OCI-M2 (cell line): ENCODE results near the gene INPP5F.

ENCODE experiments used
- DNase-seq: peaks from one replicate; lab custom pipeline; 2025; ENCODE audit not compliant: unreplicated experiment; lab: John Stamatoyannopoulos, UW

INPP5F gene

DNA sequence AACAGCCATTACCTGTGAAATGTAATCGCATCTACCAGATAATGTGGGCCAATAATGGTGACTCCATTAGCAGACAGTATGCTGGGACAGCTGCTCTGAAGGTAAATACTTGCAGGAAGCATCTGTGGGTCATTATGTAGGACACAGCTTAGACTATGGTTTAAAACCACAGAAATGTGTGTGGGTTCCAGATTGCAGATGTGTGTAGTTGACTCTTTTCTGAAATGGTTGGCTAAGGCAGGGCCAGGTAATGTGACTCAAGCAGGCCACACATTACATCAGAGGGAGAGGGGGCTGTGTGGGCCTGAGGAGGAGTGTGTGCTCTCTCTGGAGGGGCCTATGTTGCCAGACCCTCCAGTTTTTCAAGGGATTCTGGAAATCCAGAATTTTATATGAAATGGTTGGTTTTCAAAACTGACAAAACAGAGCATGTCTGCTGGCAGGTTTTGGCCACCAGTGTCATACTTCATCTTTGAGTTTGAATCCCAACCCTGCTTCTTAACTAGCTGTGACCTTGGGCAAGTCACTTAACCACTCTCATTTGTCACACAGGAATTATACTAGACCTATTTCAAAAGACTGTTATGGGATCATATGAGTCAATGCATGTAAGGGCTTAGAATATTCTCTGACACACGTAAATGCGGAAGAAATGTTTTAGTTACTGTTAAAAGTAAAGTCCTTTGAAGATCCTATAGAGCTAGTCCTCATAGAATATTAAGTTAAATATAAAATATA, 82.3 kb downstream of the INPP5F start:
- DNase-seq, result no peak

DNA sequence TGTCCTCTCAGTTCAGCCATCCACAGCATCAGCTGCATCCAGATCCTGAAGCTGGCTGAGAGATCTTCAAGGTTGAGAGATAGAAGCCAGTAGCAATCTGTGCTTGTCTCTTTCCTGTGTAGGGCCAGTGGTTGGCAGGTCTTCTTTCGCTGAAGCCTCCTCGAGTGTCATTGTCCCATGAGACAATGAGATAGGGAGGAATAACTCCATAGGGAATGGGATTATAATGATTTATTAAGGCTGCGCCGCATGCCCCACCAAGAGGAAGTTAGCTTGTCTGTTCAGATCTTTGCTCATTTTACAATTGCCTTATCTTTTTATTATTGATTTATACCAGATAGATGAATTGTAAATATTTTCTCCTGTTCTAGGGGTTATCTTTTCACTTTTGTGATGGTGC, 85.3 kb downstream of the INPP5F start:
- no peak for DNase-seq

DNA sequence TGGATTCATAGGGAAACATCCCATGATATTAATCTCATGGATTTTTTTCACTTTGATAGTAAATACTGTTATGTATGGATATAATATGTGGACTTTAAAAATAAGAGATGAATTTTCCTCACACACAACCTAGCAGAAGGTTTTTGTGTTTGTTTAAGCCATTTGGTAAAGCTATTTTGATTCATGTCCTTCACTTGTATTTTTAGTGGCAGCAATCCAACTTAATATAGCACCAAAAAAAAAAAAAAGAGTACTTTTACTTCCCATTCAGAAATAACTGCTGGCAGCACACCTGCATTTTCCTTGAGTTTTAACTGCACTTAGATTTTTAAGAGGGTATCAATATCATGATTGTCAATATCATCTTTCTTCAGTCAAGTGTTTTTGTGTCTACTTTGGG, 86.8 kb downstream of the INPP5F start:
- DNase-seq, result no peak

GRCh38 chr10:119815671-119816070, 89.8 kb downstream of the INPP5F start:
- DNase-seq, result no peak

GRCh38 chr10:119817991-119818888, 92.4 kb downstream of the INPP5F start:
- DNase-seq, result no peak

GRCh38 chr10:119818889-119819270, 93.0 kb downstream of the INPP5F start:
- DNase-seq, result no peak

DNA sequence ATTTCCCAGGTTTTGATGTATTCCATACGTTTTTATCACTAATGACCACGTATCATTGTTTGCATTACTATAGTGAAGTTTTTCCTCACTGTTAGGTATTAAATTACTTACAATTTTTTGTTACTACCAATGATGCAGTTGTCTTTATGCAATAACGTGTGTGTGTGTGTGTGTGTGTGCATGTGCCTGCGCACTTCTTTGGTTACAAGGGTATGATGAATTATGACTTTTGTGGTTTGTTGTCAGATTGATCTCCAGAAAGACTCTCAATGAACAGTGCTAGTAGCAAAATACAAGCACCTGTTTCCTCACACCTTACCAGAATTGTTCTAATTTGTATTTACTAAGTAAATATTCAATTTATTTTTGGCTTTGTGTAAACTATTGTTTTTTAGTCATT, 95.3 kb downstream of the INPP5F start:
- DNase-seq, result no peak

DNA sequence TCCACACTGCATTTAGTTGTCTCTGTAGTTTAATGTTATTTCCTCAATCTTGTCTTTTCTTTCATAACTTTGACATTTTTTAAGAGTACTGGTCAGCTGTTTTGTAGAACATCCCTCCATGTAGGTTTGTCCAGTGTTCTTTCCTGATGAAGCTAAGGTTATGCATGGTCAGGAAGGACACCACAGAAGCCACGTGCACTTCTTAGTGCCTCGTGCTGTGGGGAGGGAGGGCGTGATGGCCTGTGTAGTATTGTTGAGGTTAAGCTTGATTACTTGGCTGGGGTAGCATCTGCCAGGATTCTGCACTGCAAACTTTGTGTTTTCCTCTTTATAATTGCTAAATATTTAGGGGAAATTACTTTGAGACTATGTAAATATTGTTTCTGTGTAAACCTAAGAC, 98.4 kb downstream of the INPP5F start:
- no peak for DNase-seq

DNA sequence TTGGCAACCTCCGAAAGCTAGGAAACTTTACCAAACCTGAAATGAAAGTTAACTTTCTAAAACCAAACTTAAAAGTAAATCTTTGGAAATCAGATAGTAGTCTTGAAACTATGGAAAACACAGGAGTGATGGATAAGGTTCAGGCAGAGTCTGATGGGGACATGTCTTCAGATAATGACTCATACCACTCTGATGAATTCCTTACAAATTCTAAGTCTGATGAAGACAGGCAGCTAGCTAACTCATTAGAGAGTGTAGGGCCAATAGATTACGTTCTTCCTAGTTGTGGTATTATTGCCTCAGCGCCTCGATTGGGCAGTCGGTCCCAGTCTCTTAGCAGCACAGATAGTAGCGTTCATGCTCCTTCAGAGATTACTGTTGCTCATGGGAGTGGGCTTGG, 100.9 kb downstream of the INPP5F start:
- DNase-seq, result no peak

DNA sequence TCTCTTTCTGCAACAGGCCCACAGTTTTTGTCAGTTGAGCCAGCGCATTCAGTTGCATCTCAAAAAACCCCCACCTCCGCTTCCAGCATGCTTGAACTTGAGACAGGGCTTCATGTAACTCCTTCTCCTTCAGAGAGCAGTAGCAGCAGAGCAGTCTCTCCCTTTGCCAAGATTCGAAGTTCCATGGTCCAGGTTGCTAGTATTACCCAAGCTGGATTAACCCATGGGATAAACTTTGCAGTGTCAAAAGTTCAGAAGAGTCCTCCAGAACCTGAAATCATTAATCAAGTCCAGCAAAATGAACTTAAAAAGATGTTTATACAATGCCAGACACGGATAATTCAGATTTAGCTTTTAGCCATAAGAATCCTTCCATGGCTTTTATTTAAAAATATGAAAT, 101.6 kb downstream of the INPP5F start:
- DNase-seq, result no peak

- DNase-seq, result no peak
Measured at GRCh38 chr10:119829429-119829828, 103.6 kb downstream of the INPP5F start.

GRCh38 chr10:119830851-119831250, 105.0 kb downstream of the INPP5F start:
- no peak for DNase-seq

DNA sequence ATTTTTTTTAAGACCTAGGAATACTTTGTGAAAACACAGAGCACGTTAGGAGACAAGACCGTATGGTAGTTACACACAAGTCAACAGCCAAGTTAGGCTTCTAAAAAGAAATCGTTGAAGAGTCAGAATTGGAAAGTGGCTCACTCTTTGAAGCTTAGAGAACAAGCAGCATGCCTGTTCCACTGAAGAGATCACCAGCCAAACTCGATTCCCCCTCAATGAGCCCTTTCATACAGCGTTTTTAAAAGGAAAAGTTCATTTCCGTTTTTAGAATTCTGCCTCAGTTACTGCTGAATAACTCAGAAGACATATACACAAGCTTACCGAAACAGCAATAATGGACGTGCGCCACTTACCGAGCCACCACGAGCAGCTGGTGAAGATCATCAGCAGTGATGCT, 105.8 kb downstream of the INPP5F start:
- DNase-seq, result no peak

DNA sequence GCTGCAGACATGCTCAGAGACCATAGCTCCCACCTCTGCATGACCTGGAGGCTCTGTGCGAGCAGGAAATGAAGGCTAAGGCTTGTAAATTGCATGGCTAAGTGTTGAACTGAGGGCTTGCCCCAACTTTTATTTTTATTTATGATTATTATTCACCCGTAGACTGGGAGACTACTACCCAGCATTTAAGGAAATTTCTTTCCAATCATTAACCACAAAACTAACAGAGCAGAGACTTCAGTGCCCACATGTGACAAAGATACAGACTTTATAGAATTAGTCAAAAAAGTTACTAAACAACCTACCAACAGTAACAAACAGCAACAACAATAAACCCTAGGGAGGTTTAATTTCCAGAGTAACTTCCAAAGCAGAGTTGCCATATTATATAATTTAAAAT, 107.1 kb downstream of the INPP5F start:
- no peak for DNase-seq

DNA sequence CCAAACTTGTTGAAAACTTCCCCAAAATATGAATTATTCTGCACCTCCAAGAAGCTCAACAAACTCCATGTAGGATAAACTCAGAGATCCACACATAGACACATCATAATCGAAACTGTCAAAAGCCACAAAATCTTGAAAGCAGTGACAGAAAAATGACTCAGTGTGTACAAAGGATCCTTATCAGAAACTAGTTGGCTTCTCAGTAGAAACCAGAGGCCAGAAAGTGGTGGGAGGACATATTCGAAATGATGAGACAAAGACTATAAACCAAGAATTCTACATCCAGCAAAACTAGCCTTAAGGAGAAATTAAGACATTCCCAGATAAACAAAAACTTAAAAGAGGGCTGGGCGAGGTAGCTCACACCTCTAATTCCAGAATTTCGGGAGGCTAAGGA, 108.3 kb downstream of the INPP5F start:
- no peak for DNase-seq

GRCh38 chr10:119845656-119846055, 119.8 kb downstream of the INPP5F start:
- DNase-seq, result no peak

DNA sequence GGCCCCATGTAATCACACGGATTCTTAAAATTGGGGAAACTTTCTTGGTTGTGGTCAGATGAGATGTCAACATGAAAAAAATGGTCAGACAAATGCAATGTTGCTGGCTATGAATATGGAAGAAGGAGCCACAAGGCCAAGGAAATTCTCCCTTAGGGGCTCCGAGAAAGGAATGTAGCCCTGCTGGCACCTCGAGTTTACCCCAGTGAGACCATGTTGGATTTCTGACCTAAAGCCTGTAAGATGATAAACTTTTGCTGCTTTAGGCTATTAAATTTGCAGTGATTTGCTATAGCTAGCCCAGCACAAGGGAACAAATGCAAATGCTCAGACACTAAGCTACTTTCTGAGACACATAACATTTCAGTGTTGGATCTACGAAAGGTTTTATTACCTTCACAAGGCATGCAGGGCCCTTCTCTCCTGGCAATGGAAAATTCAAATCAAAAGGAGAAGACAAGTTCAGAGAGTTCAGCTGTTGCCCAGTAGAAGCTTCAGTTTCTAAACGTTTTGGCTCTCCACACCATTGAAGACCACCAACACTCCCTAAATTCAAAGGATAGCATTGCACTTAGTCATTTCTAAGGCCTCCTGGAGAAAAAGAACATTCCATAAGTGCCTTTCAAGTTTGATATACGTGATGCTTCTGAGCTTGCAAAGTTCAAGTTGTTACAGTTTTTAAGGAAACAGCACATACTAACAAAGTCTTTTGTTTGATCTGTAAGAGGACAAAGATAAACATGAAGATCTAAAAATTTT, 123.4 kb downstream of the INPP5F start:
- no peak for DNase-seq

GRCh38 chr10:119849944-119850343, 124.1 kb downstream of the INPP5F start:
- no peak for DNase-seq

DNA sequence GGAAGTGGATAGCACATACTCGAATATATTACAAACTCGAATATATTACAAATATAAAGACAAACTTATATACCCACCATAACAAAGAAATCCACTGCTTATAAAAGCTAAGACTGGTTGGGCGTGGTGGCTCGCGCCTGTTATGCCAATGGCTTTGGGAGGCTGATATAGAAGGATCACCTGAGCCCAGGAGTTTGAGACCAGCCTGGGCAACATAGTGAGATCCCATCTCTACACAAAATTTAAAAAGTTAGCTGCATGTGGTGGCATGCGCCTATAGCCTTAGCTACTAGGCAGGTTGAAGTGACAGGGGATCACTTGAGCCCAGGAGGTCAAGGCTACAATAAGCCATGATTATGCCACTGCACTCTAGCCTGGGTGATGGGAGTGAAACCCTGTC, 126.4 kb downstream of the INPP5F start:
- no peak for DNase-seq

DNA sequence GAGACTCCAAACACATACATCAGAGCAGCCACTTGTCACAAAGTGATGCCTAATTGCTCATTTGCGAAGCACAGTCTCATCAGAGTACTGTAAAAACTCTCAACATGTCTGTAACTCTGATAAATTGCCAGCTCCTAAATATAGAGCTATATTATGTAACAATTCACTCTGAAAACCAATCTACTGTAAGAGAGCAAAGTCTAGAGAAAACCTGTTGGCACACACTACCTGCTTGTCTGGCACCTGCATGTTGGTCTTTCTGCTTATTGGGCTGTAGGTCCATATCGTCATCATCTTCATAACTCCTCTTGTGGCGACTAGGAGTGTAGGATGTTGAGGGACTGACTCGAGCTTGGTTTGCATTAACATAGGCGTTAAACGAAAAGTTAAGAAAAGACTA, 127.0 kb downstream of the INPP5F start:
- DNase-seq, result no peak

DNA sequence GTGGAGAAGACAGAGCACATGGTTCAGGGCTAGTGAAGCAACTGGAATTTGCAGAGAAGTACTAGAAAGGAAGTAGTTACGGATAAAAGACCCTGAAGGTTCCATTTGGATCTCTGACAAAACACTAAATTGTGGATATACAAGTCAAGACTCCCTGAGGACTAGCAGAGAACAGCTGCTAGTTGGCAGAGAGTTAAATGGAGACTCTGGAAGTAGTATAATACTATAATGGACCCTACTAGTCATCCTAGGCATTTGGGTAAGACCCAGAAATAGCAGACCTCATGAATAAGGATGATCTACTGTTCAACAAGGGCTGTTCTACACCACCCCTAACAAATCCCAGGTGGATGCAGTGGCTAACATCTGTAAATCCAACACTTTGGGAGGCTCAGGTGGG, 127.7 kb downstream of the INPP5F start:
- DNase-seq, result no peak

DNA sequence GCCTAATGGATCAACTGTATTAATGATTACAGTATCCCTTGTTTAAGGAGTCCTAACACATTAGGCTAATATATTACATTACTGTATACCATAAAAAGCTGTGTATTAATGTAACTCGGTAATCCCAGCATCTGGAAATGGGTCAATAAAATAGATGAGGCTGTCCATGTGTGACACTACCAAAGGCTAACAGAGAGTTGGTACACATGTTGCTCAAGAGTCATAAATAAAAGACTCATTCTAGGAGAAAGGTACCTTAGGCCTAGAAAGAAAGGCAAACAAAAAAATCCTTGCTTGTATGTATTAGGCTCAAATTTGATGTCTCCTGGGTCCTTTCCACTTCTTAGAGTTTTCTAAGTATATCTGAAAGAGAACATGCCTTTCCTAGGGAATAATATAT, 132.2 kb downstream of the INPP5F start:
- DNase-seq, result no peak
